NK-92 (cell line): ENCODE measurements around the gene PHACTR1.

Source experiments
- DNase-seq: peaks from one replicate; lab custom pipeline; 2025; ENCODE audit not compliant: unreplicated experiment; lab: John Stamatoyannopoulos, UW

The PHACTR1 gene

DNA sequence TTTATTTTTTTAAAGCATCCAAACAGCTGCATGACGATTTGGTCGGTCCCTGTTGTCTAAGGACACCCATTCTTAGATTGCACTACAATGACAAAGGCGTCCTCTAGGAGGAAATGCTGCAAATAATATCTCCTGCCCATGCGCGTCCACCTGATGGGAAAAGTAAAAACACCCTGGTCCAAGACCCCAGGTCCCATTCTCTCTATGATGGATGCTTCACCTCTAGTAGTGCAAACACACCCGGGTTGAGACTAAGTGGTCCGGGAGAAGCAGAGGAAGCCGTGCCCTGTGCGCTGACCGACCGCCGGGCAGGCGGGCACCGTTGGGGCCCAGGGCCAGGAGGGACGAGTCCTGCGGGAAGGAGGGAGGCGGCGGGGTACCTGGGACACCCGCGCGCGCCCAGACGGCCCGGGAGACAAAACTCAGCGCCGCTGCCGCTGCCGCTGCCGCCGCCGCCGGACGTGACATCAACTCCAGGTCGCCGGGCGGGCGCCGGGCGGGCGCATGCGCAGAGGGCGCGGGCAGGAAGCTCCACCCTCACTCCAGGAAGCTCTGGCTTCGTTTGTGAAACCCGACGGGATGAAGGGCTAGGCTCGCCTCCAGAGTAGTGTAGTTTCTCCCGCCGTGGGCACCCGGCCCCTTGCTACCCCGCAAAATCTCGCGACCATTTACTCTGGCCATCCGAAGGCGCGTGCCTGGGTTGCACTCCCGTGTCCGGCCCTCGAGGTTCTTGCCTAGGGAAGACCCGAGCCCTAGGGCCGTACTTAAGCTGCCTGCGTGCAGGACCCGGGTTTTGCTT lies 611.7 kb downstream of the PHACTR1 start, which contains the start of gene TBC1D7:
Gene TBC1D7 (minus strand): TSS at position 462 of the 799 bp plus-strand sequence. CDS start 1,639 bp downstream, outside the sequence.
- peak; percentile 47 for DNase-seq

DNA sequence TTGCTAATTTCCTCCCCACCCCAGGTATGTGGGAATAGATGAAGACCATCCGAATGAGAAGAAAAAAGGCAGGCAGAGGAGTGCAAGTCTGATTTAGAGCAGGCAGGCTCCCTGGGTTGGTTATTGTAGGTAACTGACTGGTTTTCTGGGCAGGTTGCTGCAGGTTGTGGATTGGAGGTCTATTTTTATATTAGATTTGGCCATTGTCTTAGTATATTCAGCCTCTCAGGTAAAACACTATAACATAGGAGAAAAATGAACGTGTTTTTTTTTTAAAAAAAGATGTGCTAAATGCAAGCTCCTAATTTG lies 612.3 kb downstream of the PHACTR1 start:
- DNase-seq = no peak

DNA sequence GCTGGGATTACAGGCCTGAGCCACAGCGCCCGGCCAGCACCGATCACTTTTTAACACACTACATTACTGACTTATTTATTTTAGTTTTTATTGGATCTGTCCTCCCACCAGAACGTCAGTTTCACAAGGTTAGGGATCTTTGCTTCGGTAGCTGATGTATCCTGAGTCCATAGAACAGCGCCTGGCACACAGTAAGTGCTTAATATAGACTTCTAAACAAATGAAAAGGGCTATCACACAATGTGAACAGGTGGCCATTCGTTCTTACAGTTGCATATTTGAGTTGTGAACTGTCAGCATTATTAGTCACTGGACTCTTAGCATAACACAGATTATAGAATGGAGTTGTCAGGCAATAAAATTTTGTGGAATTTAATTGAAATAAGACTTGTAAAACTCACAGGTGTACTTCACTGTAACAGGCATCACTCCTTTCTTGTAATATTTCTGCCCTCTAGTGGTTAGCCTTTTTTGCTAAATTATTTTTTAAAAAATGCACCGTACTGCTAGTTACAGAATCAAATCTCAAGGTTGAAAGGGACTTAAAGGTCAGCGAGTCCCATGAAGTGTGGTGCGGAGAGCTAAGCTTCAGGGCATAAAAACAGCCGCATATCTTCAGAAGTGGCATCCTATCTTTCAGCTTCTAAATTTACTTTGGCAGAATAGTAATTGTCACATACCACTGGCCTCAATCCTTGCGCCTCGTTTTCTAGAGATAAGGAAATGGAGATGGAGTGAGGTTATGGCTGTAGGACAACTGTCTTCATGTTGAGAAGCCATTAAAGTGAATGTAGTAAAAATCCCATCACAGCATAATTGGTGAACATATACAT lies 615.2 kb downstream of the PHACTR1 start:
- no peak for DNase-seq

- DNase-seq = no peak
Observed at GRCh38 chr6:13332349-13332706, 615.8 kb downstream of the PHACTR1 start.

- DNase-seq = no peak
Observed at GRCh38 chr6:13334953-13335352, 618.4 kb downstream of the PHACTR1 start.

- no peak for DNase-seq
Observed at GRCh38 chr6:13336553-13336952, 620.0 kb downstream of the PHACTR1 start.

DNA sequence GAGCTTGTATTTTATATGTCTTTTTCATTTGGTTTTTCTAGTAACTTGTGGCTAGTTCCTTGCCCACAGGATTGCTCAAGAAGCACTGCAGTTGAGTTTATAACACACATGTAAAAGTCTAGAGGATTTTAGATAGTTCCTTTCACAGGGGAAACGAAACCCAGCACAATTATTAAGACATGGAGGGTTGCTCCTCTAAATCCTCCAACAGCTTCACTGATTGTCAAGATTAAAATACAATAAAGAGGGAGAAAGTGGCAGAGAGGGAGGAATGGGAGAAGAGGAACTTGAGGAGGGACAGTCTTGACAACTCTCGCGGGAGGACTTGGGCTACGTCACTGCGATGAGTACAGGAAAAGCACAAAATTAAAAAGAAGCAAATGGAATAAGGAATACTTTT lies 621.5 kb downstream of the PHACTR1 start:
- DNase-seq = no peak
